Inflammatory macrophage treated with lipopolysaccharide for 1 hour (primary cell): ENCODE data around the gene CNTN5.
"Not testable (repeated sequence)": the region's sequence is repeated elsewhere in the genome, so short reads cannot be mapped to it uniquely, and the experiment has no call there.

Experiments used
- DNase-seq, 2 donors: peaks; one replicate each; pipeline ENCODE4 v3.0.0-alpha.2; 2020 to 2022

CNTN5 gene

DNA sequence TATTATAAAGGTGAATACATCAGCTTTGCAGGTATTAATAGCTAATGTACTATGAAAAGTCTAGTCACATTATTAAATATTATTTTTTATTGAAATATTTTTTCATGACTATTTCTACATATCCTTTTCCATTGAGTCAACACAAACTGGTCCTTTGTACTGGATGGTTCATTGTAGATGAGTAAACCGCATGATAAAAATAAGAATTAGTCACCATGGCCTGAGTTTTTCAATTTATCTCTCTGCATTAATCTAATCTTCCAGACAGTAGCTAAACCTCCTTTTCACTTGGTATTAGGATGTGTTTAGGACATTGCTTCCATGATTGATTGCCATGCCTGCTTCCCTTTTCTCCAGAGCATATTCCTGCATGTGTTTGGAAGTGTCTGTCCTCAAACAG is 1227.0 kb downstream of the CNTN5 start:
- no peak for DNase-seq

DNA sequence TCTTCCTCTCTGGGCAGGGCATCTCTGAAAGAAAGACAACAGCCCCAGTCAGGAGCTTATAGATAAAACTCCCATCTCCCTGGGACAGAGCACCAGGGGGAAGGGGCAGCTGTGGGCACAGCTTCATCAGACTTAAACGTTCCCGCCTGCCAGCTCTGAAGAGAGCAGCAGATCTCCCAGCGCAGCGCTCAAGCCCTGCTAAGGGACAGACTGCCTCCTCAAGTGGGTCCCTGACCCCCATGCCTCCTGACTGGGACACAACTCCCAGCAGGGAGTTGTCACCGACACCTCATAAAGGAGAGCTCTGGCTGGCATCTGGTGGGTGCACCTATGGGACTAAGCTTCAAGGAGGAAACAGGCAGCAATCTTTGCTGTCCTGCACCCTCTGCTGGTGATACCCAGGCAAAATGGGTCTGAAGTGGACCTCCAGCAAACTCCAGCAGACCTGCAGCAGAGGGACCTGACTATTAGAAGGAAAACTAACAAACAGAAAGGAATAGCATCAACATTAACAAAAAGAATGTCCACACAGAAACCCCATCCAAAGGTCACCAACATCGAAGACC is 1236.6 kb downstream of the CNTN5 start:
- not testable (repeated sequence) for DNase-seq

DNA sequence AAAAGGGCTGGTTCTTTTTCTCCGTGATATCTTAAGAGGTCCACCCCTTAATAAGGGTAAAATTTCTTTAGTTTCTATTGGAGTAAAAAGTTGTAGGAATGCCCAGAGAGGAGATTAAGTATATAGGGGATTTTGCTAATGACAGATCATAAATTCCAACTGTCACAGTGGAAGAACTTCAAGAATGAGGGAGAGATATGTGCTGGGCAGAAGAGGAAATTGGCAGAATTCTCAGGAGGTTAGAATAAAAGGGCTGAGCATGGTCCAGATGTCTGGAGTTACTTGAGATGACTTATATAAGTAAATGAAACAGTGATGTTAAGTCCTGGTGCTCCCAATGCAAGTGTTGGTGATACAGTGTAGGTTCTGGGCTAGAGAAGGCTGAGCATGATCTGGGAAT is 1248.8 kb downstream of the CNTN5 start:
- DNase-seq, result no peak

- DNase-seq, result no peak
These were observed 1252.5 kb downstream of the CNTN5 start for GRCh38 chr11:100273066-100273815.

- DNase-seq, result not testable (repeated sequence)
These were observed 1253.7 kb downstream of the CNTN5 start for GRCh38 chr11:100274466-100274865.

- no peak for DNase-seq
These were observed 1274.0 kb downstream of the CNTN5 start for GRCh38 chr11:100294748-100295147.

DNA sequence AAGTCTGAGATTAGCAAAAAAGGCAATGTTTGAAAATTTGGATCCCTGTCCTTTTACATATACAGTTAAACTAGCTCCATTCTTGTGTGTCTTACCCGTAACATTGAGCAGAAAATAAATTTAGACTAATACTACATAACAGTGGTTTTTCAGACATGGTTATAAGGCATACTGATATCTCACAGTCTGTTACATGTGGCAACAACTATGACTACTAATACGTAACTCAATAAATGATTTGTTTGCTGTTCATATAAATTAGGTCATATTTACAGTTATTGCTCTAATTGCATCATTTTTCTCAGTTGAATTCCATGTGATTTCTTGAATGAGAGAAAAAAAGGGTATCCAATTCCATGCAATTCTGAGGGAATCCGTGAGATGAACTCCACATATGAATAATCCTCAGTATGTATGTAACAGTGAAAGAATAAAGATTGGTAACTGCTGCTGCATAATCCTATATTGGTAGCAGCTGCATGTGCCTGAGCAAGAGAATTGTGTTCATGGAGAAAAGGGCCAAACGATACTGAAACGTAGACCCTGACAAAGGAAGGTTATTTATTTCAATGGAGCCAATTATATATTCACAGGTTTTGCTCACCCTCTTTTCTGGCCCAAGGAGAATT is 1275.4 kb downstream of the CNTN5 start:
- DNase-seq, result no peak

GRCh38 chr11:100297516-100297915 is 1276.8 kb downstream of the CNTN5 start:
- DNase-seq, result no peak

- no peak for DNase-seq
These were observed 1282.1 kb downstream of the CNTN5 start for GRCh38 chr11:100302824-100303223.

DNA sequence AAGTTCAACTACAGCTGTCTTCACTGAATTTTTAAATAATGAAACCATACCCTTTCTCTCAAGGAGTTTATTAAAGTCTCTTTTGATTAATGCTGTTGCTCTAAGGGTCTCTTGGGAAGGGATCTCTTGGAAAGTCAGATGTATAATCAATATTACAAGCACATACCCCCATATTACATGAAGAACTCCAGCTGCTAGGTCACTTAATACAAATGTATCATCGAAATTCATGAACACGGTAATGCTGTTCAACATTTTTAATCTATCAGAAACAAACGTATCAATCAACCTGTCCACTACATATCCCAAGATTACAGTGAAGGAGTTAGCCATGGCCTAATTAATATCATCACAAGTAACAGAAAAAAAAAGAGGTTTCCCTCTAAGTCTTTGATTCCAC is 1283.1 kb downstream of the CNTN5 start:
- DNase-seq, result no peak

- no peak for DNase-seq
These were observed 1287.5 kb downstream of the CNTN5 start for GRCh38 chr11:100308202-100308601.

DNA sequence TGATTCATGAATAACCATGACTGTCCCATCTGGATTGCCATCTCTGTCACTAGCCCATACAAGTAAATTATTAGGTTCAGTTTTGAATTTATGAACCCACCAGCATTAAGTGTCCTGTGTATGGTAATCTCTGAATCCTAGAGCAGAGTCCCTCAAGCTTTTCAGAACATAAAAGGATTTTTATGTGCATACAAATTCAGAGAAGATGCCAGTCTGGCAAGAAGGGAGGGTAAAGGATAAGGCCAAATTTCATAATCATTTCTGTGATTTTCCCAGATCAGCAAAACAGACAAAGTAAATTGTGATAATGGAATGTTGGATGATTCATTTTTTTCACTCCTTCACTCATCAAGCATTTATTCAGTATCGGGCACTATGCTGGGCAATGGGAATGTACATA is 1295.2 kb downstream of the CNTN5 start:
- DNase-seq, result no peak

GRCh38 chr11:100316952-100317351 is 1296.2 kb downstream of the CNTN5 start:
- no peak for DNase-seq

DNA sequence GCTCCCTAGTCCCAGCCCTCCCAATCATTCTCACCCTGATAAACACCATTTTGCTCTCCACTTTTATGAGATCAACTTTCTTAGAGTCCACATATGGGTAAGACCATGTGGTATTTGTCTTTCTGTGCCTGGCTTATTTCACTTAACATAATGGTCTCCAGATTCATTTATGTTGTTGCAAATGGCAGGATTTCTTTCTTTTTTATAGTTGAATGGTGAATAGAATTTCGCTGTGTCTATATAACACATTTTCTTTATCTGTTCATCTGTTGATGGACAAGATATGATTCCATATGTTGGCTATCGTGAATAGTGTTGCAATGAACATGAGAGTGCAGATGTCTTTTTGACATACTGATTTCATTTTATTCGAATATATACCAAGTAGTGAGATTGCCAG is 1298.9 kb downstream of the CNTN5 start:
- no peak for DNase-seq

DNA sequence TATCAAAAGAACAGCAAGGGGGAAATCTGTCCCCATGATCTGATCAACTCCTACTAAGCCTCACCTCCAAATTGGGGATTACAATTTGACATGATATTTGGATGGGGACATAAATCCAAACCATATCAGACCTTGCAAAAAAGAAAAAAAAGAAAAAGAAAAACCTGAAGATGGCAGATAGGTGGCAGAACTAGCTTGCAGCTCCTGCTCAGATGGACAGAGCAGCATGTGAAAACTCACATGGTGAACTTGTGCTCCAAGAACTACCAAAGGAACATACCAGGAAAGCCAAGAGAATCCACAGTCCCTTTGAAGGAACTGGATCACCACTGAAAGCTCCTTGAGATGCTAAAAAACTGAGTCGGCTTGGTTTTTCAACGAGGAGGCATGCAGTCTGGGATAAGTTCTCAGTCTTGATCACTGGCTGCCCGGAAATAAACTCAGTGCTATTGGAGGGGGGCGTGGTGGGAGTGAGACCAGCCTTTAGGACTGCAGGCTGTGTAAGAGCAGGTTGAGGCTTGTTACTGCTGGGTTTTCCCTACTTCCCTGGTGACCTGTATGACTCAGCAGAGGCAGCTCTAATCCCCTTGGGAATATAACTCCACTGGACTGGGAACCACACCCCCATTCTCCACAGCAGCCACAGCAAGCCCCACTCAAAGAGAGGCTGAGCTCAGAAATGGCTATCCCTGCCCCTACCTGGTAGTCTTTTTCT is 1308.0 kb downstream of the CNTN5 start:
- no peak for DNase-seq

DNA sequence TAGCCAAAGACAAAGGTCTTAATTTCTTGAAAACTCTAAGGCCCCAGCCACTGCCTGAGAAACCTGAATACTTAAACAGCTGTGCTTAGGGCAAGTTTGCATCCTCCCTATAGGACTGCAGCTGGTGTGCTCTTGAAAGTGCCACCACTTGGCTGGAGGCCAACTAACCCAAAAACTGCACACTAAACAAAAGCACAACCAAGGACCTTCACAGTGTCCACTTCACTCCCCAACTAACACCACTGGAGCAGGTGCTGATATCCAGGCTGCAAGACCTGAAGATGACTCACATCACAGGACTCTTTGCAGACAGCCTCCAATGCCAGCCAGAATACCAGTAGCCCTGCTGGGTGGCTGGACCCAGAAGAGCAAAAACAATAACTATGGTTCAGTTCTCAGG is 1308.6 kb downstream of the CNTN5 start:
- no peak for DNase-seq

DNA sequence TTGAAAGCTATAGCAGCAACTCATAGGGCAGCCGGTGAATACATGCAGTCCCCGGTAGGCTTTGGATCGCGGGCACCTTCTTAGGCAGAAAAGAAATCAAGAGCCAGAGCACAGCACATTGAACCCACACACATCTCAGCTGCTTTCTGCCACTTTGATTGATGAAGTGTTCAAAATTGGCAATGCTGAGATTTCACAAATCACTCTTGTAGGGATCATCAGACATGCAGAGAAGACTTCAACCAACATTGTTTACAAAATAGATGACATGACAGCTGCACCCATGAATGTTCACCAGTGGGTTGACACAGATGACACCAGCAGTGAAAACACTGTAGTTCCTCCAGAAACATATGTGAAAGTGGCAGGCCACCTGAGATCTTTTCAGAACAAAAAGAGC is 1316.1 kb downstream of the CNTN5 start:
- DNase-seq, result no peak

- DNase-seq, result no peak
These were observed 1317.5 kb downstream of the CNTN5 start for GRCh38 chr11:100338144-100338840.

- DNase-seq, result no peak
These were observed 1319.9 kb downstream of the CNTN5 start for GRCh38 chr11:100340466-100341319.

- no peak for DNase-seq
These were observed 1332.3 kb downstream of the CNTN5 start for GRCh38 chr11:100353083-100353482.

DNA sequence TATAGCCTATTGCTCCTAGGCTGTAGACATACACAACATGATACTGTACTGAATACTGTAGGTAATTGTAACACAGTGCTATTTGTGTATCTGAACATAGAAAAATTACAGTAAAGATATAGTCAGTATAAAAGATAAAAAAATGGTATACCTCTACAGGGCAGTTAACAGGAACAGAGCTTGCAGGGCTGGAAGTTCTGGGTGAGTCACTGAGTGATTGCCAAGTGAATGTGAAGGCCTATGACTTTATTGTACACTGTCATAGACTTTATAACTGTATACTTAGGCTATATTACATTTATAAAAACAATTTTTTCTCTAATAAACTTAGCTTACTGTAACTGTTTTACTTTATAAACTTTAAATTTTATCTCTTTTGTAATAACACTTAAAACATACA is 1334.0 kb downstream of the CNTN5 start:
- DNase-seq, result no peak

GRCh38 chr11:100356035-100356434 is 1335.3 kb downstream of the CNTN5 start:
- no peak for DNase-seq
